GM12864 (cell line): ENCODE data around the gene PHKA1.
"Not testable (repeated sequence)": the region's sequence is repeated elsewhere in the genome, so short reads cannot be mapped to it uniquely, and the experiment has no call there.

Experiments used
- DNase-seq: peaks from one replicate; pipeline ENCODE4 v3.0.0-alpha.2; 2011; ENCODE audit warnings: low read depth
- H3K4me3 ChIP-seq: 2 replicates; pipeline ENCODE4 v1.5.1; 2011; ENCODE audit warnings: mild to moderate bottlenecking, low read depth, low read length, control low read depth
- CTCF ChIP-seq: IDR thresholded peaks from 2 replicates; pipeline ENCODE4 v1.5.1; 2011; ENCODE audit warnings: low read depth, mild to moderate bottlenecking, moderate library complexity, low read length, control low read depth, inconsistent platforms; ENCODE audit errors: missing control alignments

PHKA1 gene

GRCh38 chrX:72609313-72609712 lies 104.8 kb downstream of the PHKA1 start:
- TF ChIP-seq CTCF: peak; percentile 23
- H3K4me3 ChIP-seq: no peak overlapping the region
- DNase-seq: no peak

- DNase-seq: no peak
- TF ChIP-seq CTCF: no peak
- no peak overlapping the region for H3K4me3 ChIP-seq
Observed at GRCh38 chrX:72604705-72605104, 109.4 kb downstream of the PHKA1 start.

- DNase-seq: no peak
- H3K4me3 ChIP-seq: no peak overlapping the region
- TF ChIP-seq CTCF: no peak
Observed at GRCh38 chrX:72604112-72604511, 110.0 kb downstream of the PHKA1 start.

- not testable (repeated sequence) for H3K4me3 ChIP-seq, DNase-seq
Observed at GRCh38 chrX:72591038-72591437, 123.1 kb downstream of the PHKA1 start.

GRCh38 chrX:72584163-72584562 lies 129.9 kb downstream of the PHKA1 start:
- DNase-seq: no peak
- TF ChIP-seq CTCF: no peak
- no peak overlapping the region for H3K4me3 ChIP-seq

GRCh38 chrX:72576141-72576894 lies 137.8 kb downstream of the PHKA1 start:
- no peak for DNase-seq
- no peak for TF ChIP-seq CTCF
- H3K4me3 ChIP-seq: no peak overlapping the region

- TF ChIP-seq CTCF: no peak
- DNase-seq: no peak
- peak overlapping the region; percentile 80; the same call in 1 of the 2 replicates for H3K4me3 ChIP-seq
Observed at GRCh38 chrX:72573158-72573511, 141.0 kb downstream of the PHKA1 start.
